Measurements from ENCODE around the gene ZNF724.

- TF ChIP-seq, protein P1, sequence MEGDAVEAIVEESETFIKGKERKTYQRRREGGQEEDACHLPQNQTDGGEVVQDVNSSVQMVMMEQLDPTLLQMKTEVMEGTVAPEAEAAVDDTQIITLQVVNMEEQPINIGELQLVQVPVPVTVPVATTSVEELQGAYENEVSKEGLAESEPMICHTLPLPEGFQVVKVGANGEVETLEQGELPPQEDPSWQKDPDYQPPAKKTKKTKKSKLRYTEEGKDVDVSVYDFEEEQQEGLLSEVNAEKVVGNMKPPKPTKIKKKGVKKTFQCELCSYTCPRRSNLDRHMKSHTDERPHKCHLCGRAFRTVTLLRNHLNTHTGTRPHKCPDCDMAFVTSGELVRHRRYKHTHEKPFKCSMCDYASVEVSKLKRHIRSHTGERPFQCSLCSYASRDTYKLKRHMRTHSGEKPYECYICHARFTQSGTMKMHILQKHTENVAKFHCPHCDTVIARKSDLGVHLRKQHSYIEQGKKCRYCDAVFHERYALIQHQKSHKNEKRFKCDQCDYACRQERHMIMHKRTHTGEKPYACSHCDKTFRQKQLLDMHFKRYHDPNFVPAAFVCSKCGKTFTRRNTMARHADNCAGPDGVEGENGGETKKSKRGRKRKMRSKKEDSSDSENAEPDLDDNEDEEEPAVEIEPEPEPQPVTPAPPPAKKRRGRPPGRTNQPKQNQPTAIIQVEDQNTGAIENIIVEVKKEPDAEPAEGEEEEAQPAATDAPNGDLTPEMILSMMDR (IDR thresholded peaks at IDR 0.05): no peak
- no peak for TF ChIP-seq POLR2A (IDR thresholded peaks at IDR 0.05)
Measured at GRCh38 chr19:23260956-23261355, 10.8 kb upstream of the ZNF724 start.

Measured in lower leg skin (tissue), 3 donors.